PC-9 (cell line): ENCODE results near the gene ADGRD1. TPM values are rescaled to one million over a fixed set of nuclear protein-coding genes. Genes with fewer than 3 reads are reported as not detected.

Experiments
- BruUV-seq: library from RNA; stranded (reverse); fragments of 400-500 nt; replicated peaks from 2 replicates; lab custom pipeline; 2021; lab: Mats Ljungman, UMichigan
- CTCF ChIA-PET: fragments of 300-600 bp; sonication (Branson Sonifier 250); formaldehyde crosslinking; loops from one replicate; lab custom pipeline; 2022; ENCODE audit warnings: antibody characterized with exemption; lab: Charles Lee
- POLR2A ChIA-PET: fragments of 300-600 bp; sonication (Branson Sonifier 250); formaldehyde crosslinking; loops from one replicate; lab custom pipeline; 2022; ENCODE audit warnings: antibody characterized with exemption; ENCODE audit not compliant: unreplicated experiment; lab: Charles Lee
- DNase-seq, 2 experiments: peaks; one replicate each; pipeline versions ENCODE4 v3.0.0 to v3.0.0-alpha.2; 2015 to 2022; ENCODE audit warnings: mixed read lengths in 1 of 2
- H2AFZ ChIP-seq: fragments of 200-600 bp; sonication (generic); 2 replicates; pipeline ENCODE4 v1.8.1; 2017; ENCODE audit warnings: antibody characterized with exemption
- H3F3A ChIP-seq: fragments of 200-600 bp; sonication (generic); 2 replicates; pipeline ENCODE4 v1.8.1; 2017; ENCODE audit warnings: antibody characterized with exemption, mild to moderate bottlenecking, low read depth; ENCODE audit not compliant: insufficient read depth
- H3K27ac ChIP-seq: fragments of 200-600 bp; sonication (generic); 2 replicates; pipeline ENCODE4 v1.6.1; 2016; ENCODE audit warnings: mixed run types
- H3K27me3 ChIP-seq: fragments of 200-600 bp; sonication (generic); 2 replicates; pipeline ENCODE4 v1.6.1; 2016; ENCODE audit warnings: low read depth, mixed run types; ENCODE audit not compliant: insufficient read depth
- H3K36me3 ChIP-seq: fragments of 200-600 bp; sonication (generic); 2 replicates; pipeline ENCODE4 v1.6.1; 2016; ENCODE audit warnings: low read depth, mixed run types
- H3K4me1 ChIP-seq: fragments of 200-600 bp; sonication (generic); replicated peaks from 2 replicates; pipeline ENCODE4 v1.6.1; 2016; ENCODE audit warnings: mixed run types; ENCODE audit not compliant: insufficient read depth
- H3K4me2 ChIP-seq: fragments of 200-600 bp; sonication (generic); 2 replicates; pipeline ENCODE4 v1.6.1; 2017; ENCODE audit warnings: mixed run types
- H3K4me3 ChIP-seq: fragments of 200-600 bp; sonication (generic); 2 replicates; pipeline ENCODE4 v1.6.1; 2016; ENCODE audit warnings: mixed run types
- H3K79me2 ChIP-seq: fragments of 200-600 bp; sonication (generic); 2 replicates; pipeline ENCODE4 v1.6.1; 2017; ENCODE audit warnings: low read depth, mixed run types
- H3K9me2 ChIP-seq: fragments of 200-600 bp; sonication (generic); 2 replicates; pipeline ENCODE4 v1.8.1; 2017; ENCODE audit warnings: mild to moderate bottlenecking; ENCODE audit not compliant: insufficient read depth
- H3K9me3 ChIP-seq: fragments of 200-600 bp; sonication (generic); 2 replicates; pipeline ENCODE4 v1.8.1; 2016; ENCODE audit warnings: low read depth; ENCODE audit not compliant: insufficient read depth
- H4K20me1 ChIP-seq: fragments of 200-600 bp; sonication (generic); 2 replicates; pipeline ENCODE4 v1.8.1; 2017; ENCODE audit not compliant: insufficient read depth
- EZH2 ChIP-seq: fragments of 200-600 bp; sonication (generic); IDR thresholded peaks from 2 replicates; pipeline ENCODE4 v1.8.0; 2017; ENCODE audit warnings: antibody characterized with exemption, low read depth
- intact Hi-C: fragments of 100-400 bp; cut with micrococcal nuclease; formaldehyde crosslinking; loops from one replicate; pipeline ENCODE4 v1.10.0; 2022; ENCODE audit not compliant: unreplicated experiment
- total RNA-seq: library from RNA; stranded (reverse); gene quantifications from 2 replicates; pipeline ENCODE4 v1.2.3, GENCODE V29; 2021
- TF ChIP-seq, protein P1 (sequence below): fragments of 200-600 bp; sonication (generic); conservative IDR thresholded peaks from 2 replicates; pipeline ENCODE4 v1.6.1; 2017; ENCODE audit warnings: mixed run types, antibody characterized with exemption, mild to moderate bottlenecking, moderate library complexity

The ADGRD1 gene
- total RNA-seq, 1 experiment from 2014 or later = not detected

DNA sequence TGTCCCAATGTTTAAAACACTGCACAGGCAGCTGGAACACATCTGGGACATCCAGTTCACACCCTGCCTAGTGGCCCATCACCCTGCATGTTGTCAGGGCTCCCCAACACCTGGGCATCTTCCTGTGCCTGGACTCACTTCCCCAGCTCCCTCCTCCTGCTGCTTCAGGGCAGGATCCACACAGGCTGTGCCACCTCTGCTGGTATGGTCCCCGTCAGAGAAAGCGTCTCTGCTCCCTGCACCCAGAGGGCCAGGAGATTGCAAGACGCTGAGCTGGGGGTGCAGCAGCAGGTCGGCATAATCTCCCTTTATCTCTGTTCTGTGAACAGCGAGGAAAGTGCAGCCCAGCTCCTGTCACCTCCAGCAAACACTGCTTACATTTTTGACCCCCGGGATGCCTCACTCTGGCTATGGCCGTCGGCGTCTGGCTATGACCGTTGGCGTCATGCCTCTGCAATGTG, 124.3 kb downstream of the ADGRD1 start:
- CTCF ChIA-PET = no interaction called here
- BruUV-seq = no TSS peak
- H4K20me1 ChIP-seq = no peaks in the 10 kb centered on the region

GRCh38 chr12:131082290-131083194, 128.8 kb downstream of the ADGRD1 start:
- H3K9me3 ChIP-seq = no peaks in the 10 kb centered on the region
- no peak for DNase-seq
- ChIA-PET CTCF (no interaction called here), POLR2A (interaction anchor here (0.6 kb wide), 1 partner anchor 27 kb away, joined by 3 read pairs; no protein-coding TSS in a partner anchor)
- no peak for TF ChIP-seq EZH2
- TF ChIP-seq, protein P1, sequence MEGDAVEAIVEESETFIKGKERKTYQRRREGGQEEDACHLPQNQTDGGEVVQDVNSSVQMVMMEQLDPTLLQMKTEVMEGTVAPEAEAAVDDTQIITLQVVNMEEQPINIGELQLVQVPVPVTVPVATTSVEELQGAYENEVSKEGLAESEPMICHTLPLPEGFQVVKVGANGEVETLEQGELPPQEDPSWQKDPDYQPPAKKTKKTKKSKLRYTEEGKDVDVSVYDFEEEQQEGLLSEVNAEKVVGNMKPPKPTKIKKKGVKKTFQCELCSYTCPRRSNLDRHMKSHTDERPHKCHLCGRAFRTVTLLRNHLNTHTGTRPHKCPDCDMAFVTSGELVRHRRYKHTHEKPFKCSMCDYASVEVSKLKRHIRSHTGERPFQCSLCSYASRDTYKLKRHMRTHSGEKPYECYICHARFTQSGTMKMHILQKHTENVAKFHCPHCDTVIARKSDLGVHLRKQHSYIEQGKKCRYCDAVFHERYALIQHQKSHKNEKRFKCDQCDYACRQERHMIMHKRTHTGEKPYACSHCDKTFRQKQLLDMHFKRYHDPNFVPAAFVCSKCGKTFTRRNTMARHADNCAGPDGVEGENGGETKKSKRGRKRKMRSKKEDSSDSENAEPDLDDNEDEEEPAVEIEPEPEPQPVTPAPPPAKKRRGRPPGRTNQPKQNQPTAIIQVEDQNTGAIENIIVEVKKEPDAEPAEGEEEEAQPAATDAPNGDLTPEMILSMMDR = no peak
- no peaks in the 10 kb centered on the region for H3K36me3 ChIP-seq
- no peak overlapping the region for H3K4me3 ChIP-seq
- H3K9me2 ChIP-seq = no peaks in the 10 kb centered on the region
- no peaks in the 10 kb centered on the region for H4K20me1 ChIP-seq
- intact Hi-C loops = no loop called here
- peaks cover 87% of the 10 kb centered on the region for H3K27me3 ChIP-seq
- H3K4me1 ChIP-seq = no peaks in the 10 kb centered on the region
- H3K79me2 ChIP-seq = no peaks in the 10 kb centered on the region
- H3F3A ChIP-seq = no peaks in the 10 kb centered on the region
- BruUV-seq = no TSS peak
- no peak overlapping the region for H3K4me2 ChIP-seq
- H3K27ac ChIP-seq = no peak overlapping the region
- H2AFZ ChIP-seq = no peak overlapping the region

More for the DNA sequence above, 124.3 kb downstream of the ADGRD1 start:
- Histone ChIP-seq H3K9me2 (no peaks in the 10 kb centered on the region), H3K27ac (no peak overlapping the region), H3K4me3 (no peak overlapping the region), H3K36me3 (no peaks in the 10 kb centered on the region), H3F3A (no peaks in the 10 kb centered on the region), H2AFZ (no peak overlapping the region), H3K4me1 (no peaks in the 10 kb centered on the region), H3K27me3 (peaks cover 92% of the 10 kb centered on the region), H3K9me3 (no peaks in the 10 kb centered on the region), H3K79me2 (no peaks in the 10 kb centered on the region), H3K4me2 (no peak overlapping the region)
- DNase-seq = no peak
- POLR2A ChIA-PET = no interaction called here
- TF ChIP-seq, protein P1 = no peak
- no peak for TF ChIP-seq EZH2
- intact Hi-C loops = no loop called here

DNA sequence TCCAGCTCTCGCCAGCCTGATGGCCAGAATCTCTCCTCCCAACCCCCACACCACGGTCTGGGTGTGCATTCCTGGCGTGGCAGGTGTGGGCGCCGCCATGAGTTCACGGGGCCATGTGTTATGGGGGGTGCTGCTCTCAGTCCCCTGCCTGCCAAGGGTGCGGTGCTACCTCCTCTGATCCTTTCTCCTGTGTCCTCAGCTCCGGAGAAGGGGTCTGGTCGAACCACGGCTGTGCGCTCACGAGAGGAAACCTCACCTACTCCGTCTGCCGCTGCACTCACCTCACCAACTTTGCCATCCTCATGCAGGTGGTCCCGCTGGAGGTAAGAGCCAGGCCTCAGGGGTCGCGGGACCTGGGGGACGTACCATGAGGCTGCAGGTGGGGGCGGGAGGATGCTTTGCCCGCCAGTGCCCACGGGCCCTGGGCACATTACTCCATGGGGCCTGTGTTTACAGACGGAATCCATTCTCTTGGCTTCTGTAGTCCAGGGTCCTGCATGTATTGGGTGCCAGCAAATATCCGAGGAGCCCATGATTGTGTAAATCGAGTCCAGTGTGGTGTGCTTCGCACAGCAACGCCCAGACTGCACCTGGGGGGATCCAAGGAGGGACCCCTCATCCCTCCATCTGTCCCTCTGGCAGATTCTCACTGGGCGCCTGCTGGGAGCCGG, 130.8 kb downstream of the ADGRD1 start:
- Histone ChIP-seq H3K27ac (no peak overlapping the region), H3K4me1 (no peaks in the 10 kb centered on the region), H3K36me3 (no peaks in the 10 kb centered on the region), H3K4me3 (no peak overlapping the region), H3K4me2 (no peak overlapping the region), H3F3A (no peaks in the 10 kb centered on the region), H4K20me1 (no peaks in the 10 kb centered on the region), H3K27me3 (peaks cover 80% of the 10 kb centered on the region), H2AFZ (no peak overlapping the region), H3K9me3 (no peaks in the 10 kb centered on the region), H3K79me2 (no peaks in the 10 kb centered on the region), H3K9me2 (no peaks in the 10 kb centered on the region)
- no TSS peak for BruUV-seq
- ChIA-PET POLR2A (no interaction called here), CTCF (no interaction called here)
- intact Hi-C loops = no loop called here
- DNase-seq = no peak
- TF ChIP-seq, protein P1 = no peak
- no peak for TF ChIP-seq EZH2
